Activated CD8-positive, alpha-beta memory T cell treated with anti-CD3 and anti-CD28 coated beads, Interleukin-2, amount 10 ng/mL, durations not matched to agents 7 days and 5 days (primary cell): ENCODE measurements around the gene STAP1. TPM values are rescaled to one million over a fixed set of nuclear protein-coding genes. Genes with fewer than 3 reads are reported as not detected.

Experiments
- ATAC-seq: fragments of 150-1000 bp; cut with Tn5 transposase; one replicate; pipeline ENCODE4 v1.10.0; 2021; ENCODE audit warnings: moderate library complexity
- CTCF ChIA-PET: fragments of 350-600 bp; sonication (Branson Sonifier 250); formaldehyde crosslinking; loops from one replicate; lab custom pipeline; 2021; ENCODE audit warnings: antibody characterized with exemption; lab: Charles Lee
- DNase-seq: peaks from one replicate; pipeline ENCODE4 v3.0.0-alpha.2; 2020
- H3K27ac Mint-ChIP-seq: one replicate; pipeline ENCODE4 v1.8.0; 2021; ENCODE audit warnings: mild to moderate bottlenecking, mixed read lengths
- H3K27me3 Mint-ChIP-seq: one replicate; pipeline ENCODE4 v1.8.0; 2021; ENCODE audit warnings: mixed read lengths
- H3K36me3 Mint-ChIP-seq: one replicate; pipeline ENCODE4 v1.8.0; 2021; ENCODE audit warnings: mild to moderate bottlenecking, mixed read lengths
- H3K4me1 Mint-ChIP-seq: one replicate; pipeline ENCODE4 v1.8.0; 2021; ENCODE audit warnings: mixed read lengths
- H3K4me3 Mint-ChIP-seq: one replicate; pipeline ENCODE4 v1.8.0; 2021; ENCODE audit warnings: mild to moderate bottlenecking, moderate library complexity, mixed read lengths
- H3K9me3 Mint-ChIP-seq: one replicate; pipeline ENCODE4 v1.8.0; 2022; ENCODE audit warnings: low read depth, mixed read lengths
- total RNA-seq, 2 experiments: library from RNA; stranded (reverse); gene quantifications; one replicate each; pipeline ENCODE4 v1.2.3, GENCODE V29; 2021

Gene STAP1
- total RNA-seq, 2 experiments from 2014 or later: 29.1 to 32.4 TPM

DNA sequence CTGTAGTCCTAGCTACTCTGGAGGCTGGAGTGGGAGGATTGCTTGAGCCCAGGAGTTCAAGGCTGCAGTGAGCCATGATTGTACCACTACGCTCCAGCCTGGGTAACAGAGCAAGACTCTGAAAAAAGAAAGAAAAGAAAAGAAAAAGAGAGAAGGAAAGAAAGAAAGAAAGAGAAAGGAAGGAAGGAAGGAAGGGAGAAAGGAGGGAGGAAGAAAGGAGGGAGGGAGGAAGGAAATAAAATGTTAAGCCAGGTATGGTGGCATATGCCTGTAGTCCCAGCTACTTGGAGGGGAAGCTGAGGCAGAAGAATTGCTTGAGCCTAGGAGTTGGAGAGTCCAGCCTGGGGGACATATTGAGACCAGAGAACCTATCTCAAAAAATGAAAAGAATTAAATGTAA lies 12.0 kb downstream of the STAP1 start:
- H3K4me1 Mint-ChIP-seq: peaks cover 21% of the 10 kb centered on the region
- H3K4me3 Mint-ChIP-seq: no peak overlapping the region
- H3K36me3 Mint-ChIP-seq: peaks cover 31% of the 10 kb centered on the region
- ATAC-seq: no peak
- H3K9me3 Mint-ChIP-seq: no peaks in the 10 kb centered on the region
- H3K27ac Mint-ChIP-seq: no peak overlapping the region
- H3K27me3 Mint-ChIP-seq: no peaks in the 10 kb centered on the region
- CTCF ChIA-PET: interaction anchor here (1.3 to 1.4 kb wide), 2 partner anchors 9 to 19 kb away, joined by 4 to 5 read pairs; no protein-coding TSS in a partner anchor
- no peak for DNase-seq

DNA sequence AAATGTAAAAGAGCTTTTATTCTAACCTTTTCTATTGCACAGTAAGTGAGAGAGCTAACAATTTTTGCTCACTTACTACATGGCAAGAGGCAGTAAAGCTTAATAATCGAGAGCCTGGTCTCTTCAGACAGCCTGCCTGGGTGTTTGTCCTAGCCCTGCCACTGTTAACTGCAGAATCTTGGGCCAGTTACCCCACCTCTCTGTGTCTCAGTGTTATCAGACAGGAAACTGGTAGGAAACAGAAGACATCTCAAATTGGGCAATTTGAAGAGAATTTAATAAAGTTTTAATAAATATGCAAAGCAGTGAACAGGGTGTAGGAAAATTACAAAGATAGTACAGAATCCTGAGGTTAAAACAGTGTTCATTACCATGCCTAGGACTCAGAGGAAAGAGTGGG lies 13.4 kb downstream of the STAP1 start:
- Mint-ChIP-seq H3K27ac (no peak overlapping the region), H3K4me1 (peaks cover 18% of the 10 kb centered on the region), H3K4me3 (no peak overlapping the region), H3K9me3 (no peaks in the 10 kb centered on the region), H3K36me3 (peaks cover 38% of the 10 kb centered on the region), H3K27me3 (no peaks in the 10 kb centered on the region)
- ATAC-seq: no peak
- no peak for DNase-seq
- CTCF ChIA-PET: interaction anchor here (0.5 to 1.4 kb wide), 3 partner anchors 10 to 21 kb away, joined by 3 to 4 read pairs (median 3); no protein-coding TSS in a partner anchor

DNA sequence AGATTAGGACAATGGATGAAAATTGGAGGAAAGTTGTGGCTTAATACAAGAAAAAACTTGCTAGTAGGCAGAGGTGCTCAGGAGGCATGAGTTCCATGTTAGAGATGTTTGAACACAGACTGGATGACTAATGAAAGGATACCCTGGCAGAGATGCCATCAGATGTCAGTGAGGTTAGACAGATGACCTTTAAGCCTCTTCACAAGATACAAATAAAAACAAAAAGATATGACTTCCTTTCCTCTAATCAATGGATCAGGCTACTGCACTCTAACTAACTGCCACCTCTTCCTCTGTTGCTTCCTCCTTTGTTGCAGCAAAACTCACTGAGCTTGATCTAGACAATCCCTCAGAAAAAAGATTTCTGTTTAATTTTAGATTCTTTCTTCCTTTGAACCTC lies 14.7 kb downstream of the STAP1 start:
- H3K4me3 Mint-ChIP-seq: no peak overlapping the region
- DNase-seq: no peak
- CTCF ChIA-PET: no interaction called here
- no peaks in the 10 kb centered on the region for H3K27me3 Mint-ChIP-seq
- peak overlapping the region; percentile 4 for H3K27ac Mint-ChIP-seq
- H3K36me3 Mint-ChIP-seq: peaks cover 41% of the 10 kb centered on the region
- H3K9me3 Mint-ChIP-seq: no peaks in the 10 kb centered on the region
- peaks cover 18% of the 10 kb centered on the region for H3K4me1 Mint-ChIP-seq
- ATAC-seq: peak; percentile 42

DNA sequence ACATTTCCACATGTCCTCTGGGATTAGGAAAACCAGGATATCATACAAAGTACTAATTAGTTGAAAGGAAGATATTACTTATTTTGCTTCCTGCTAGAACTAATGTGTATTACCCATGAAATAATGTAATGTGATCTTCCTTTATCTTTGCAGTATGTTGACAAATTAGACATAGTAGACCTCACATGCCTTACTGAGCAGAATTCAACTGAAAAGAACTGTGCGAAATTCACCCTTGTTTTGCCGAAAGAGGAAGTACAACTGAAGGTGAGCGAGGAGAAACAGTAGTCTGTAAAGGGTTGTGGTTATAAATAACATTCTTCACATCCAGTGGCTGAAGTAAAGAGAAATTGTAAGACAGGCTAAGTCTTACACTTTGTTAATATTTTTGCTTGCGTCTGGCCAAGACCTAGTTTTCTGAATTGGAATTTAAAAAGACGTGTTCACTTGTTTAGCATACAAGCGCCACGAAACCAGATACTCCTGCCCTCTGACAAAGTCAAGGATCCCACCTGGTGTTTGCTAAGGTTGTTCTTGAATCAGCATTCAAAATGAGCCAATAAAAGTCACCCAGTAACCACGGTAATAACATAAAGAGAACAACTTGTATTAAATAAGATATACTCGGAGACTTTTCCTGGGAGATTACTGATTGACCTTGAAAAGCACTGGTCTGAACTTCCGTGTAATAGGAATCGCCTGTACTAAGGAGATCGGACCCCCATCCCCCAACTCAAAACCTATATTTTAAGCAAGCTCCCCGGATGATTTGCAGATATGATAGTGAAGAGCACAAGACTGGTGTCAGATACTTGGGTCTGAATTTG lies 16.9 kb downstream of the STAP1 start:
- Mint-ChIP-seq H3K27me3 (no peaks in the 10 kb centered on the region), H3K4me3 (peak overlapping the region; percentile 34), H3K27ac (peak overlapping the region; percentile 30), H3K4me1 (peaks cover 22% of the 10 kb centered on the region), H3K9me3 (no peaks in the 10 kb centered on the region), H3K36me3 (peaks cover 53% of the 10 kb centered on the region)
- ATAC-seq (no peak), DNase-seq (no peak)
- CTCF ChIA-PET: interaction anchor here (1.5 kb wide), 1 partner anchor 12 kb away, joined by 3 read pairs; no protein-coding TSS in a partner anchor

DNA sequence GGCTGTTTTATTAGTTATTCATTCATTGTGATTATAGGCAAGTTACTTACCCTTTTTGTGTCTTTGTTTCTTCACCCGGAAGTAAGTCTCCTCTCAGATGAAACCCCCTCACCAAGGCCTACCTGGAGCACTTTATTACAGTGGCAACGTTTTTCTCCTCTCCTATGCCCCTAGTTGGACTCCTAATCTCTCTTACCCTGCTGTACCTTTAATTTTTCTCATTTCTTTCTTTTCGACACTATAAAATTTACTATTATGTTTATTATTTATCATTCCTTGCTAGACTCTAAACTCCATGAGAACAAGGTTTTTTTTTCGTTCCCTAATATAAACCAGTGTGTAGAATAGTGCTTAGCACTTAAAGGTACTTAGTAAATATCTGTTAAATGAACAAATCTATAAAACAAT lies 17.5 kb downstream of the STAP1 start:
- CTCF ChIA-PET: interaction anchor here (1.0 to 1.5 kb wide), 2 partner anchors 11 to 51 kb away, joined by 3 read pairs; no protein-coding TSS in a partner anchor
- Mint-ChIP-seq H3K9me3 (no peaks in the 10 kb centered on the region), H3K27me3 (no peaks in the 10 kb centered on the region), H3K4me3 (no peak overlapping the region), H3K4me1 (peaks cover 28% of the 10 kb centered on the region), H3K27ac (peak overlapping the region; percentile 7), H3K36me3 (peaks cover 58% of the 10 kb centered on the region)
- ATAC-seq (no peak), DNase-seq (no peak)

DNA sequence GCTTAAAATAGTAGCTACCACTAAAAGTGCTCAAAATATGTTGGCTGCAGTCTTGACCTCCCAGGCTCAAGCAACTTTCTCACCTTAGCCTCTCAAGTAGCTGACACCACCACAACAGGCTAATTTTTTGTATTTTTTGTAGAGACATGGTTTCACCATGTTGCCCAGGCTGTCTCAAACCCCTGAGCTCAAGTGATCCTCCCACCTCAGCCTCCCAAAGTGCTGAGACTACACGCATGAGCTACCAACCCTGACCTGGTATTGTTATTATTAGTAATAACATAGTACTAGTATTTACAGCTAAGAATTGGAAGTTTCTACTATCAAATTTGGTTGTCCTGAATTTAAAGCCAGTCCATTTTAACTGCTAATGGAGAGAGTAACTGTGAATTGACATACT lies 18.0 kb downstream of the STAP1 start:
- CTCF ChIA-PET: interaction anchor here (1.0 to 1.5 kb wide), 2 partner anchors 11 to 50 kb away, joined by 3 read pairs; no protein-coding TSS in a partner anchor
- DNase-seq (no peak), ATAC-seq (no peak)
- peaks cover 60% of the 10 kb centered on the region for H3K36me3 Mint-ChIP-seq
- no peaks in the 10 kb centered on the region for H3K27me3 Mint-ChIP-seq
- no peak overlapping the region for H3K27ac Mint-ChIP-seq
- H3K9me3 Mint-ChIP-seq: no peaks in the 10 kb centered on the region
- peaks cover 33% of the 10 kb centered on the region for H3K4me1 Mint-ChIP-seq
- H3K4me3 Mint-ChIP-seq: no peak overlapping the region

DNA sequence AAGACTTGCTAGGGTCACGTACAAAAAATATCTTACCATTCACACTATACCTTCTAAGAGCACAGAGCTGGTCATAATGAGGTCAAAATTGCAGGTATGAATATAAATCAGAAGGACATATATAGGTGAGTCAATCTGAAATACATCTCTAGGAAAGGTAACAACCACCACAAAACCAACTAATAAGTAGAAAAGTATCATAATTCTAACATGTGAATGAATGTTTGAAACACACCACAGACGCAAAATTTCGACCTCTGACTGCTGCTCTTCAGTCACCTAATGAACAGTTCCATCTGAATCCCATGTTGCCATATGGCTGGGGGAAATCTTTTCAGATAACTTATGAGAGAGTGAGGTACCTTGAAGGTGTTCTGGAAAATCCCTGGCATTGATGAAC lies 22.1 kb downstream of the STAP1 start:
- peaks cover 57% of the 10 kb centered on the region for H3K36me3 Mint-ChIP-seq
- ATAC-seq: peak; percentile 45
- CTCF ChIA-PET: no interaction called here
- no peak for DNase-seq
- peak overlapping the region; percentile 70 for H3K27ac Mint-ChIP-seq
- peaks cover 24% of the 10 kb centered on the region for H3K4me1 Mint-ChIP-seq
- no peaks in the 10 kb centered on the region for H3K27me3 Mint-ChIP-seq
- no peaks in the 10 kb centered on the region for H3K9me3 Mint-ChIP-seq
- no peak overlapping the region for H3K4me3 Mint-ChIP-seq

DNA sequence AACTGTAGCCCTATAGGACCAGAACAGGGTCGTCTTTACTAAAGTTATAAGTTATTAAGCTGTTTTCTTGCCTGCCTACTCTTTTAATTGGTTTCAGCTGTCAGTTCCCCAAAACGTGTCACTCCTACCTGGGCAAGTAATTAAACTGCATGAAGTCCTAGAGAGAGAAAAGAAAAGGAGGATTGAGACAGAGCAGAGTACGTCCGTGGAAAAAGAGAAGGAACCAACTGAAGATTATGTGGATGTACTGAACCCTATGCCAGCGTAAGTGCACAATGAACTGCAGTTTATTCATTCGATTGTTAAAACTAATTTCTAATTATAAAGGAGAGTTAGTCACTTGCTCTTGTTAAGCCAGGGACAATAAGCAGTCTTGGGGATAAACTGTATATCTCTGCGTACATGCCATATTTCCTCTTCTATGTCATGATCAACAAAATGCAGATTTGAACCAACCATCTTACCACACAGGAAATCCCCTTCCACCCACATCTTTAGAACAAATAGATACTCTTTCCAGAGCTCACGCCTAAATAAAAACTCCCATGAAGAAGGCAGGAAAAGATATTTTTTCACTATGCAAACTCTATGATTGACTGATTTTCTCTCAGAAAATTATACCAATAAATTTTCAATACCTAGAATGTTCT lies 22.8 kb downstream of the STAP1 start:
- CTCF ChIA-PET: interaction anchor here (1.6 kb wide), 1 partner anchor 119 kb away, joined by 6 read pairs; the partner anchor contains the start of gene UBA6
- H3K36me3 Mint-ChIP-seq: peaks cover 56% of the 10 kb centered on the region
- H3K27ac Mint-ChIP-seq: peak overlapping the region; percentile 70
- peak overlapping the region; percentile 30 for H3K4me3 Mint-ChIP-seq
- H3K27me3 Mint-ChIP-seq: no peaks in the 10 kb centered on the region
- H3K4me1 Mint-ChIP-seq: peaks cover 23% of the 10 kb centered on the region
- no peaks in the 10 kb centered on the region for H3K9me3 Mint-ChIP-seq
- ATAC-seq (peak; percentile 83), DNase-seq (no peak)

DNA sequence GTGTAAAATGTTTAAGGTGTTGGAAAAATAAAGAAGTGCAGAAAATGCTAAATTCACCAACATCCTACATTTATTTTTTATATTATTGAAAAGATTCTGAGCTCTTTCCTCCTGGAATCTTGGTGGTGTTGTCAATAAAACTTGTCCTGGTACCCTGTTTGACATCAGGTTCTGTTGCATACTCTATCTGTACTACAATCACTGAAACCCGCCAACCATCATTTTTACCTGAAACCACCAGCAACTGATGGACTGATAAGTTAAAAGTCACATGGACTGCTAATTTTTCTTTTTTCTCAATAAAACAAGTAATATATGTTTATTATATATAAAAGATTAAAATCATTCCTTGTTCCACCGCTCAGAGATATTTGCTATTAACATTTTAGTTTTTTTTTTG lies 23.4 kb downstream of the STAP1 start:
- H3K27ac Mint-ChIP-seq: no peak overlapping the region
- peaks cover 56% of the 10 kb centered on the region for H3K36me3 Mint-ChIP-seq
- H3K4me1 Mint-ChIP-seq: peaks cover 23% of the 10 kb centered on the region
- no peaks in the 10 kb centered on the region for H3K9me3 Mint-ChIP-seq
- H3K27me3 Mint-ChIP-seq: no peaks in the 10 kb centered on the region
- ATAC-seq (no peak), DNase-seq (no peak)
- CTCF ChIA-PET: interaction anchor here (1.6 kb wide), 1 partner anchor 118 kb away, joined by 6 read pairs; the partner anchor contains the start of gene UBA6
- H3K4me3 Mint-ChIP-seq: no peak overlapping the region

DNA sequence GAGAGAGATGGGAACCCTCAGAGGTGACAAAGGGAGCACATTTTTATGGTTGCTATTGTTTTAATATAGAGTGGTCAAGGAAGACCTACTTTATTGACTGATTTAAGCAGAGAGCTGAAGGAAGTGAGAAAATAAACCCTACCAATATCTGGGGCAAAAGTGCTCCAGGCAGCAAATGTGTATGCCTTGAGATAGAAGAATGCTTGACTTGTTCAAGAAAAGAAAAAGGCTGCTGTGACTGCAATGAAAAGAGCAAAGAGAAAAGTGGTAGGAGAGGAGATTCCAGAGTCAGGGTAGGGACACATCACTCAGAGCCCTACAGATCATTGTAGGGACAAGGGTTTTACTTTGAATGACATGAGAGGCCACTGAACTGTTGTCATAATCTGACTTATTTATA lies 26.0 kb downstream of the STAP1 start:
- DNase-seq (no peak), ATAC-seq (no peak)
- no peaks in the 10 kb centered on the region for H3K27me3 Mint-ChIP-seq
- peaks cover 53% of the 10 kb centered on the region for H3K36me3 Mint-ChIP-seq
- peaks cover 20% of the 10 kb centered on the region for H3K4me1 Mint-ChIP-seq
- no peak overlapping the region for H3K27ac Mint-ChIP-seq
- H3K4me3 Mint-ChIP-seq: no peak overlapping the region
- CTCF ChIA-PET: interaction anchor here (1.1 kb wide), 1 partner anchor 20 kb away, joined by 5 read pairs; no protein-coding TSS in a partner anchor
- no peaks in the 10 kb centered on the region for H3K9me3 Mint-ChIP-seq

DNA sequence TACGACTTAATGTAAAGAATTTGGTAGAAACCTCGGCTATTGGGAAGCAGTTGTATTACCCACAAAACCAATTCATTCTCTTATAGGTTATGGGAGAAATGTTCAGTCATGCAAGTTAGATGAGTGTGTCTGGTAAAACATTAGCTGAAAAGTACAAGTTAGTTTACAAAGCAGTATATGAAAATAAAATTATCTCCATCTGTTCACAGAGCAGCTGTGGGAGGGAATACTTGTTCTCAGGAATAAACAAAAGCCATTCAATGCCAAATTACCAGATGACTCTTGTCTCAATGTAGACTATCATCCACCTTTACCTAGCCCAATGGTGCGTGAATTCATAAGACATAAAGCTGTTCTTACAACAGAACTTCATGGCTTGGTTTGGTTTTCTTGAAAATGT lies 28.6 kb downstream of the STAP1 start:
- CTCF ChIA-PET: interaction anchor here (1.1 kb wide), 1 partner anchor 11 kb away, joined by 3 read pairs; no protein-coding TSS in a partner anchor
- no peak overlapping the region for H3K4me3 Mint-ChIP-seq
- H3K36me3 Mint-ChIP-seq: peaks cover 52% of the 10 kb centered on the region
- no peaks in the 10 kb centered on the region for H3K27me3 Mint-ChIP-seq
- H3K4me1 Mint-ChIP-seq: peaks cover 2% of the 10 kb centered on the region
- ATAC-seq: no peak
- H3K27ac Mint-ChIP-seq: no peak overlapping the region
- no peak for DNase-seq
- no peaks in the 10 kb centered on the region for H3K9me3 Mint-ChIP-seq

DNA sequence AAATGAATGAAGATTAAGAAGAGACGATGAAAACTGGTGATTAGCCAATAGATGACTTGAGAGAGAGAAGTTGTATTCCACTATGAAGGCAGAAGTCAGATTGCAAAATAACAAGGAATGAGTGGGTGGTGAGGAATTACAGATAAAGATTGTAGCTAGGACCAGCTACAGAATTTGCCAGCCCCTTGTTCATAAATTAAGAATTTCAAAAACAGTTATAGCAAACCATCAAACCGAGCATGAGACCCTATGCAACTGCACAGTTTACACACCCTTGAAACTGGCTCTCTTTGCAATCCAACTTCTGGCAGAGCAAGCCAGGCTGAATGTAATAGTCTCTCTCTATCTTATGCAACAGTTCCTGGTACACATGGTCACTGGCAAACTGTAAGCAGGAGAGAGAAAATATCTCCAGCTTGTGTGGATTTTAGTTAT lies 35.2 kb downstream of the STAP1 start:
- Mint-ChIP-seq H3K4me1 (no peaks in the 10 kb centered on the region), H3K36me3 (peaks cover 62% of the 10 kb centered on the region), H3K27me3 (no peaks in the 10 kb centered on the region), H3K4me3 (no peak overlapping the region), H3K9me3 (peaks cover 5% of the 10 kb centered on the region), H3K27ac (no peak overlapping the region)
- no peak for ATAC-seq
- CTCF ChIA-PET: no interaction called here
- no peak for DNase-seq

DNA sequence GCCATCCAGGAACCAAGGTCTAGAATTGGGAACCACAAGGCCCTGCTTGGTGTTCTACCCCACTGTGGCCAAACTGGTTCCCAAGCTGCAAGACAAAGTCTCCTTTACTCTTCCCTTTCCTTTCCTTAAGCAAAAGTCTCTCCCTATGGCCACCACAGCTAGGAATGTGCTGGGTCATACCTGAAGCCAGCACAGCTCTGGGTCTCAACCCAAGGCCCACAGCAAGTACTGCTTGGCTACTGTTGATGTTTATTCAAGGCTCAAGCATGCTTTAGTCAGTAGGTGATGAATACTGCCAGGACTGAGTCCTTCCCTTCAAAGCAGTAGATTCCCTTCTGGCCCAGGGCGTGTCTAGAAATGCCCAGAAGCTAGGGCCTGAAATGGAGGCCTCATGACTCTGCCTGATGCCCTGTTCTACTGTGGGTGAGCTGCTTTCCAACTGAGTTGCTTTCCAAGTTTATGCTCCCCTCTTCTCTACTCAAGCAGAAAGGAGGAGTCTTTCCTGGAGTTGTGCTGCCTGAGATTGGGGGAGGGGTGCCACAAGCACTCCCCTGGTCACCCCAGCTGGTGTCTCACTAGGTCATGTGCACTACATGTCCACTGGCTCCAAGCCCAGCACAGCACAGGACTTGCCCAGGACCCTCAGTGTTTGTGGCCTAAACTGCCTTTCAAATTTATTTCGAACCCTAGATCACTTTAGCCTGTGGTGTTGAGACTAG lies 44.9 kb downstream of the STAP1 start:
- Mint-ChIP-seq H3K36me3 (peaks cover 74% of the 10 kb centered on the region), H3K27ac (no peak overlapping the region), H3K9me3 (peaks cover 9% of the 10 kb centered on the region), H3K4me1 (peaks cover 9% of the 10 kb centered on the region), H3K27me3 (no peaks in the 10 kb centered on the region), H3K4me3 (no peak overlapping the region)
- DNase-seq (no peak), ATAC-seq (no peak)
- CTCF ChIA-PET: no interaction called here
